ENCODE results near the gene PDCL3. TPM values are rescaled to one million over a fixed set of nuclear protein-coding genes. Genes with fewer than 3 reads are reported as not detected.

Gene PDCL3
- 39.8 TPM for polyA plus RNA-seq (2013, experiment 1 of 2)
- 36.8 TPM for polyA plus RNA-seq (2013, experiment 2 of 2)

DNA sequence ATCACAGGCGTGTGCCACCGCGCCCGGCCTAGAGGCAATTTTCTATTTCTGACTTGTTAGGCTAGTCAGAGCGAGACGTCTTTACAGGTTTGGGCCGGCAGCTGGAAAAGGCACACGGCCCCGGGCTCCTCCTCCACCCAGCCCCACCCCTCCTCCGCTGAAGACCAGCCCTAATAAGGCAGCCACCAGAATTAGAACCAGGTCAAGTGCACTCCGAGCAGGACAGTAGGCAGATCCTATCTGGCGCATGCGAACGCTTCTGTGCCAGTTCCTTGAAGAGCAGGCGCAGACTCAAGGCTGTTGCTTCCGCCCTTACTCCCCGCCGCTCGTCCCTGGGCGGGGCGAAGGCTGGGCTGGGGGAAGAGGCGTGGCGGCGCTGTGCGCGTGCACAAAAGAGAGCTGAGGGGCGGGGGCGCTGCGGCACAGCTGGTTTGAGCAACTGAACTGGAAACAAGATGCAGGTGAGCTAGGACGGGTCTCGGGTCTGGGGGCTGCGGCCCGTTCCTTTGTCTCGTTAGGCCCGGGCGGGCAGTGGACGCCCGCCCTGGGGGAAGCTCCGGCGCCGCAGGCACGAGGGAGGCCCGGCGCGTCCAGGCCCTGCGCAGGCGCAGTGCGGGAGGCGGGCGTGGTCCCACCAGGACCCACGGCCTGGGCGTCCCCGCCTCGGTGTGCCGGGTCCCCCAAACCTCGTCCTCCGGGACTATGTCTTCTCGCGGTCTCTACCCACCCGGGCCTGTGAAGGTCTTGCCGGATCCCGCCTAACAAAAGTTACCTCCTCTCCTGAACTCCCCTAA, at the start of gene PDCL3:
TSS of gene PDCL3 (plus strand) at position 381 of the 794 bp plus-strand sequence. CDS start at position 456, 75 bp downstream.
- peak within 1 kb of the TSS; percentile 94 for H3K9ac ChIP-seq (ENCODE audit: low read depth, low read length)
- H3K36me3 ChIP-seq (ENCODE audit: insufficient read depth, low read length), result peaks cover 12% of the 10 kb centered on the region
- H3K4me1 ChIP-seq (ENCODE audit: insufficient read depth, low read length), result peaks cover 9% of the 10 kb centered on the region
- under 1% methylated on average over 62 of the region's 62 CpGs for WGBS
- peak within 1 kb of the TSS; percentile 97 for H3K4me3 ChIP-seq (ENCODE audit: low read length)
- no peaks in the 10 kb centered on the region for H3K9me3 ChIP-seq (ENCODE audit: insufficient read depth, low read depth, low read length)
- peak within 1 kb of the TSS; percentile 99 for H3K27ac ChIP-seq (ENCODE audit: low read depth, low read length)
- H3K27me3 ChIP-seq (ENCODE audit: insufficient read depth, low read length), result no peaks in the 10 kb centered on the region

DNA sequence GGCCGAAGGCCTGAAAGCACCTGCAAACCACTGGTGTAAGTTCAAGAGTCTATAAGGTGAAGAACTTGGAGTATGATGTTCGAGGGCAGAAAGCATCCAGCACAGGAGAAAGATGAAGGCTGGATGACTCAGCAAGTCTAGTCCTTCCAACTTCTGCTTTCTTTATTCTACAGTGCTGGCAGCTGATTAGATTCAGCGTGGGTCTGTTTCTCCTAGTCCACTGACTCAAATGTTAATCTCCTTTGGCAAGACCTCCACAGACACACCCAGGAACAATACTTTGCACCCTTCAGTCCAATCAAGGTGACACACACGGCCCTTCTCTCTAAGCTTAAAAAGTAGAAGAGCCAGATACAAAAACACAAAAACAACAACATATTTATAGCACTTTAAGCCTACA, 49.1 kb upstream of the PDCL3 start:
- no peaks in the 10 kb centered on the region for H3K4me1 ChIP-seq (ENCODE audit: insufficient read depth, low read length)
- H3K9ac ChIP-seq (ENCODE audit: low read depth, low read length), result no peak overlapping the region
- no peaks in the 10 kb centered on the region for H3K9me3 ChIP-seq (ENCODE audit: insufficient read depth, low read depth, low read length)
- no peak overlapping the region for H3K27ac ChIP-seq (ENCODE audit: low read depth, low read length)
- no peaks in the 10 kb centered on the region for H3K27me3 ChIP-seq (ENCODE audit: insufficient read depth, low read length)
- H3K4me3 ChIP-seq (ENCODE audit: low read length), result no peak overlapping the region
- H3K36me3 ChIP-seq (ENCODE audit: insufficient read depth, low read length), result no peaks in the 10 kb centered on the region
- 89% methylated on average over 4 of the region's 4 CpGs for WGBS

DNA sequence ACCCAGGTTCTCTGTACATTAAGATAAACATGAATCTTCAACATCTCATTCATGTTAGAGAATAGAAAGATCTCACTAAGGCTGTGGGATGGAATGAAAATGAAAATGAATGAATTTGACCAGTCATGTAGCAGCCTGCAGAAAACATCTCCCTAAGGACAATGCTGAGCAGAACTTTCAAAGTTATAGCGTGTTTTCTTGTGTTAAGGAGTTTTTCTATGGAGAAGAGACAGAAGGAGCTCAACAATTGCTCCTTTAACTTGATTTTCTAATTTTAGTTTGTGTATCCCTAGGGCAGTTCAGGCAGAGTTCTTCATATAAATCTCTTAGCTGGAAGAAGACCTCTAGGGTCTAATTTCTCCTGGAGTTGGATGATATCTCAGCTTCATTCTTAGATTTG, 45.2 kb upstream of the PDCL3 start:
- Histone ChIP-seq H3K9ac (ENCODE audit: low read depth, low read length) (no peak overlapping the region), H3K36me3 (ENCODE audit: insufficient read depth, low read length) (no peaks in the 10 kb centered on the region), H3K27ac (ENCODE audit: low read depth, low read length) (no peak overlapping the region), H3K9me3 (ENCODE audit: insufficient read depth, low read depth, low read length) (no peaks in the 10 kb centered on the region), H3K4me3 (ENCODE audit: low read length) (no peak overlapping the region), H3K27me3 (ENCODE audit: insufficient read depth, low read length) (no peaks in the 10 kb centered on the region), H3K4me1 (ENCODE audit: insufficient read depth, low read length) (no peaks in the 10 kb centered on the region)
- WGBS, result 100% methylated on average over 1 of the region's 1 CpG

DNA sequence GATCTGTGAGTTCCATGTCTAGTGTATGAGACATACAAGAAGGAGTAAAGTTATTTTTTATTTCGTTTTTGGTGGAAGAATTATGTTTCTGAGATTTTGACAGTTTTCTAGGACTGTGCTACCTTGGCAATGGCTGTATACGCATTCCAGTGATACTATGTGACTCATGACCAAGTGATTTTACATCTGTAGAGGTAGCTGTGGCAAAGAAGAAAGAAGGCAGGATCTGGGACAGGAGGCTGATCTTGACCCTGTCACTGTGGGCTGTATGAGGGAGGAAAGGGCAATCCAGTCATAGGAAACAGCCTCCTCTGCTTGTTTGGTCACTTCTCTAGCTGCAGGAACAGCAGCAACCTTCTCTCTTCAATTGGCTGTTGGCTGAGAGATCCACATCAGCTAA, 44.0 kb upstream of the PDCL3 start:
- H3K27me3 ChIP-seq (ENCODE audit: insufficient read depth, low read length), result no peaks in the 10 kb centered on the region
- no peak overlapping the region for H3K4me3 ChIP-seq (ENCODE audit: low read length)
- 86% methylated on average over 2 of the region's 2 CpGs for WGBS
- H3K27ac ChIP-seq (ENCODE audit: low read depth, low read length), result no peak overlapping the region
- H3K36me3 ChIP-seq (ENCODE audit: insufficient read depth, low read length), result no peaks in the 10 kb centered on the region
- H3K4me1 ChIP-seq (ENCODE audit: insufficient read depth, low read length), result no peaks in the 10 kb centered on the region
- no peak overlapping the region for H3K9ac ChIP-seq (ENCODE audit: low read depth, low read length)
- H3K9me3 ChIP-seq (ENCODE audit: insufficient read depth, low read depth, low read length), result no peaks in the 10 kb centered on the region

DNA sequence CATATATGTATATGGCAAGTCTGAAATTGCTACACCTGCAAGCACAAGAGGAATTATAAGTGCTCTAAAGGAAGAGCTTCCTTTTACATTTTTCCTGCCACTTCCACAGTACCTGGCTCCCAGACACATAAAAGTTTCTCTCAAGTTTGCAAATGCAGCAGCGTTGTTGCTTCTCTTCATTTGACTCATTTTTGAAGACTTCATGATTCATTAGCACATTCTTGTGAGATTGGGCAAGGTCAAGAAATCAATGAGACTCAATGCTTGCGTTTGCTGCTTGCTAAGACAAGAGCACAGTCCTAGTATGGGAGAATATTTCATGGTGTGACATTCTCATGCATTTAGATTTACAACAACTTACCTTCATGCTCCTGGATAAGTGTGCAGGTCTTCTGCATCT, 42.6 kb upstream of the PDCL3 start:
- no peaks in the 10 kb centered on the region for H3K4me1 ChIP-seq (ENCODE audit: insufficient read depth, low read length)
- H3K9me3 ChIP-seq (ENCODE audit: insufficient read depth, low read depth, low read length), result no peaks in the 10 kb centered on the region
- WGBS, result 81% methylated on average over 2 of the region's 2 CpGs
- no peaks in the 10 kb centered on the region for H3K27me3 ChIP-seq (ENCODE audit: insufficient read depth, low read length)
- no peaks in the 10 kb centered on the region for H3K36me3 ChIP-seq (ENCODE audit: insufficient read depth, low read length)
- H3K4me3 ChIP-seq (ENCODE audit: low read length), result no peak overlapping the region
- no peak overlapping the region for H3K9ac ChIP-seq (ENCODE audit: low read depth, low read length)
- no peak overlapping the region for H3K27ac ChIP-seq (ENCODE audit: low read depth, low read length)

DNA sequence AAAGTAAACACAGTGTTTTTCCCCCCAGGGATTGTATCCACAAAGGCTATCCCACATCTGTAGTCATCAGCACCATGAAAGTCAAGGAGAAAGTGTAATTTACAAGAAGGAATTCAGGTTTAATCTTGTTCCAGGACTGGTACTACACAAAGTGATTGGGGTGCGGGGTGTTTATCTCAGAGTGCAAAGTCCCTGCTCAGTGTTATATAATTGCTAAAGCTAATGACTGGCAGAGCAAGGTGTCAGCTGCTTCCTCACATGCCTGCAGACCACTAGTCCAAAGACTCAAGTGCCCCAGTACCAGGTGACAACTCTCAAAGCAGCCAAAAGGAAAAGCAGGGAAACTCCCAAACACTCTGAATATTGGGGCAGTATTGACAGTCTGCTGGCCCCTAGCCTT, 40.4 kb upstream of the PDCL3 start:
- Histone ChIP-seq H3K4me1 (ENCODE audit: insufficient read depth, low read length) (no peaks in the 10 kb centered on the region; the same call in 1 of the 2 replicates), H3K4me3 (ENCODE audit: low read length) (no peak overlapping the region), H3K27me3 (ENCODE audit: insufficient read depth, low read length) (no peaks in the 10 kb centered on the region), H3K9ac (ENCODE audit: low read depth, low read length) (no peak overlapping the region), H3K27ac (ENCODE audit: low read depth, low read length) (no peak overlapping the region), H3K36me3 (ENCODE audit: insufficient read depth, low read length) (no peaks in the 10 kb centered on the region), H3K9me3 (ENCODE audit: insufficient read depth, low read depth, low read length) (no peaks in the 10 kb centered on the region)
- WGBS, result 85% methylated on average over 1 of the region's 1 CpG

DNA sequence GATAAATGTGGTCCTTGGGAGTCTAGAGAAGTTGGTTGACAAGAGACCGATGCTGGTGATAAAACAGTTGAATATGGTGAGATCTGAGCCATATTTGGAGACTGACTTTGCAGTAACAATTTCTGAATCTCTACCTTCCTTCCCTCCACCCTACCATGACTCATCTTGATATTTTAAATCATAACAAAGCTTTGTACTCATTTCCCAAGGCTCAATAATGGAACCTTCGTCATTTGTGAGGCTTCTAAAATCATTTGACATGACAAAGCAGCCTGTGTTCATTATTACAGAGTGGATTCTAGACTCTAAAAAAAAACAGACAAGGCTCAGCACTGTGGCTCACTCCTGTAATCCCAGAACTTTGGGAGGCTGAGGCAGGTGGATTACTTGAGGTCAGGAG, 38.5 kb upstream of the PDCL3 start:
- 92% methylated on average over 2 of the region's 2 CpGs for WGBS
- Histone ChIP-seq H3K9me3 (ENCODE audit: insufficient read depth, low read depth, low read length) (no peaks in the 10 kb centered on the region), H3K36me3 (ENCODE audit: insufficient read depth, low read length) (no peaks in the 10 kb centered on the region), H3K4me3 (ENCODE audit: low read length) (no peak overlapping the region), H3K4me1 (ENCODE audit: insufficient read depth, low read length) (no peaks in the 10 kb centered on the region; the same call in 1 of the 2 replicates), H3K27me3 (ENCODE audit: insufficient read depth, low read length) (no peaks in the 10 kb centered on the region), H3K9ac (ENCODE audit: low read depth, low read length) (no peak overlapping the region), H3K27ac (ENCODE audit: low read depth, low read length) (no peak overlapping the region)

DNA sequence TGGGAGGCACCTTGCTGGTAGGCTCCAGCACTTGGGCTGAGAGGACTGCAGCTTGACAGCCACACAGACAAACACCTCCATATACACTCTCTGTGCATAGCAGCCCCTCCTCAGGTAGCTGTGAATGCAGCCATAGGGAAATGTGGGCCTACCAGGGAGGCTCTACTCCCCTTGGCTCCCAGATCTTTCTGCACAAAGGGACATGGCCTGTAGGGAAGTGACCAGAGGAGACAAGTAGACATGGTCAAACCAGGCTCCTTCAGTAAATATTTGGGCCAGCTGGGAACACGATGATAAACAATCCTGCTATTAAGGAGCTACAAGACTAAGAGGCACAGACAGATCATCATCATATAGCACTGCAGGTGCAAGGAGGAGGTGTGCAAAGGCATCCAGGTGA, 35.9 kb upstream of the PDCL3 start:
- Histone ChIP-seq H3K27me3 (ENCODE audit: insufficient read depth, low read length) (no peaks in the 10 kb centered on the region), H3K9ac (ENCODE audit: low read depth, low read length) (no peak overlapping the region), H3K9me3 (ENCODE audit: insufficient read depth, low read depth, low read length) (no peaks in the 10 kb centered on the region), H3K27ac (ENCODE audit: low read depth, low read length) (no peak overlapping the region), H3K4me3 (ENCODE audit: low read length) (no peak overlapping the region), H3K4me1 (ENCODE audit: insufficient read depth, low read length) (no peaks in the 10 kb centered on the region; the same call in 1 of the 2 replicates), H3K36me3 (ENCODE audit: insufficient read depth, low read length) (no peaks in the 10 kb centered on the region)
- 100% methylated on average over 1 of the region's 1 CpG for WGBS

DNA sequence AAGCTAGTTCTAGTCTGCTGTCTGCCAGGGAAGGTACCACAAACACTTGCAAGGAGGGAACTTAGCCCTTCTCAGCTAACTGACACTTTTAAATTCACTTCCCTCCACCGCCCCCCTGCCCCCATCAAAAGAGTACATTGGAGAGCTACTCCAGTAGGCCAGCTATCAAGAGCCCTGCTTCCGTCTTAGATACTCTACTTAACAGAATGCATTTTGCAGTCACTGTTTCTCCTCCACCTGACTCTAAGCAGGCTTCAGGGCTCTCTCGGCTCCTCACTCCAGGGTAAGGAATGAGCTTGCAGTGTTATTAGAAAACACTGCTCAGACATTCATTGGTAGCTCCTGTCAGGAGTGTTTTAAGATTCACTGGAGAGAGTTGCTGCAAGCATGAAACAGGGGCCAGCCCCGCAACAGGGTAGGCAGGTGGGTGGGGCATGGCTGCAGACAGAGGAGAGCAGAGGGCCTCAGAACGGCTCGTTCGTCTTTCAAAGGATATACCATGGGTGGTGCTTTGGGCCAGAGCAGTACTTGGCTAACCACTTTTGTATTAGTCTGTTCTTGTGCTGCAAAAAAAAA, 35.3 kb upstream of the PDCL3 start:
- no peak overlapping the region for H3K9ac ChIP-seq (ENCODE audit: low read depth, low read length)
- no peak overlapping the region for H3K4me3 ChIP-seq (ENCODE audit: low read length)
- no peaks in the 10 kb centered on the region for H3K27me3 ChIP-seq (ENCODE audit: insufficient read depth, low read length)
- H3K36me3 ChIP-seq (ENCODE audit: insufficient read depth, low read length), result no peaks in the 10 kb centered on the region
- H3K4me1 ChIP-seq (ENCODE audit: insufficient read depth, low read length), result no peaks in the 10 kb centered on the region; the same call in 1 of the 2 replicates
- whole genome bisulfite sequencing, result 87% methylated on average over 7 of the region's 7 CpGs
- no peak overlapping the region for H3K27ac ChIP-seq (ENCODE audit: low read depth, low read length)
- H3K9me3 ChIP-seq (ENCODE audit: insufficient read depth, low read depth, low read length), result no peaks in the 10 kb centered on the region

DNA sequence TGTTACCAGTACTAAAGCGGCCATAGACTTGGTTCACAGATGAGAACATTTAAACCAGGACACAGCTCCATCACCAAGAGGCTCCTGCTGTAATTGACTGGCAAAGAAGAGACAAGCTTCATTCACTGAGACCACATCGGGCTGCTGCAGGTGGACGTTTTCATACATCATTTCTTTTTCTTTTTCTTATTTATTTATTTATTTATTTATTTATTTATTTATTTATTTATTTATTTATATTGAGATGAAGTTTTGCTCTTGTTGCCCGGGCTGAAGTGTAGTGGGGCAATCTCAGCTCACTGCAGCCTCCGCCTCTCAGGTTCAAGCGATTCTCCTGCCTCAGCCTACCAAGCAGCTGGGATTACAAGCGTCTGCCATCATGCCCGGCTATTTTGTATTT, 33.6 kb upstream of the PDCL3 start:
- H3K9me3 ChIP-seq (ENCODE audit: insufficient read depth, low read depth, low read length), result no peaks in the 10 kb centered on the region
- H3K9ac ChIP-seq (ENCODE audit: low read depth, low read length), result no peak overlapping the region
- no peaks in the 10 kb centered on the region for H3K27me3 ChIP-seq (ENCODE audit: insufficient read depth, low read length)
- no peak overlapping the region for H3K27ac ChIP-seq (ENCODE audit: low read depth, low read length)
- no peaks in the 10 kb centered on the region for H3K36me3 ChIP-seq (ENCODE audit: insufficient read depth, low read length)
- H3K4me1 ChIP-seq (ENCODE audit: insufficient read depth, low read length), result no peaks in the 10 kb centered on the region; the same call in 1 of the 2 replicates
- 96% methylated on average over 7 of the region's 8 CpGs for WGBS
- H3K4me3 ChIP-seq (ENCODE audit: low read length), result no peak overlapping the region

DNA sequence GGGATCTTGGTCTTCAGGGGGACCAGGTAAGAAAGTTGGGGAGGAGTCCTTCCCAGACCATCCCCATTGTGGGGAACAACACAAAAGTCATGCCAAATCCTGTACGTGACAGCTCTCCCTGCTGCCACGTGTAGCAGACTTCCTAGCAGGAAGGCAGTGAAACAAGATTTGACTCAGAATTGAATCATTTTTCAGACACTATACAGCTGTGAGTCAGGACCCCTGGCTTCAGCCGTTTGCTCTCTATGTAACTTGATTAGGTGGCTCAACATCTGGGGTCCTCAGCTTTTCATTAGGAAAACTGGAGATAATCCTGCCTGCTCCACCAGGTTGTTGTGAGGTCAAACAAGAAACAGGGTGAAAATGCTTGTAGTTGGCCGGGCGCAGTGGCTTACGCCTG, 32.9 kb upstream of the PDCL3 start:
- Histone ChIP-seq H3K36me3 (ENCODE audit: insufficient read depth, low read length) (no peaks in the 10 kb centered on the region), H3K27ac (ENCODE audit: low read depth, low read length) (no peak overlapping the region), H3K9me3 (ENCODE audit: insufficient read depth, low read depth, low read length) (no peaks in the 10 kb centered on the region), H3K9ac (ENCODE audit: low read depth, low read length) (no peak overlapping the region), H3K4me1 (ENCODE audit: insufficient read depth, low read length) (no peaks in the 10 kb centered on the region; the same call in 1 of the 2 replicates), H3K27me3 (ENCODE audit: insufficient read depth, low read length) (no peaks in the 10 kb centered on the region), H3K4me3 (ENCODE audit: low read length) (no peak overlapping the region)
- WGBS, result 92% methylated on average over 6 of the region's 6 CpGs

Data from HUES64 (cell line).